Left kidney (tissue), 2 donors: ENCODE data around the gene DEFB129. TPM values are rescaled to one million over a fixed set of nuclear protein-coding genes. Genes with fewer than 3 reads are reported as not detected.
"Not testable (repeated sequence)": the region's sequence is repeated elsewhere in the genome, so short reads cannot be mapped to it uniquely, and the experiment has no call there.

Source experiments
- DNase-seq: peaks from one replicate; pipeline ENCODE4 v3.0.0-alpha.2; 2013
- polyA plus RNA-seq: library from polyadenylated mRNA; unstranded; fragments of 120-200 nt; gene quantifications from one replicate; pipeline ENCODE4 v1.2.1, GENCODE V29; 2013; ENCODE audit not compliant: insufficient read length

Gene DEFB129
- polyA plus RNA-seq, 1 donor = not detected

- not testable (repeated sequence) for DNase-seq
Measured at GRCh38 chr20:253447-253846, 26.4 kb downstream of the DEFB129 start.

GRCh38 chr20:257419-257818, 30.4 kb downstream of the DEFB129 start, which contains the start of gene DEFB132:
TSS of gene DEFB132 (plus strand) at chr20:257724. CDS start at chr20:257779, 55 bp downstream.
- no peak for DNase-seq

- no peak for DNase-seq
Measured at GRCh38 chr20:258269-258858, 31.3 kb downstream of the DEFB129 start.

- no peak for DNase-seq
Measured at GRCh38 chr20:258963-259362, 31.9 kb downstream of the DEFB129 start.

- DNase-seq = no peak
Measured at GRCh38 chr20:259981-260380, 32.9 kb downstream of the DEFB129 start.

- DNase-seq = no peak
Measured at GRCh38 chr20:263701-264100, 36.6 kb downstream of the DEFB129 start.

GRCh38 chr20:266596-267562, 39.8 kb downstream of the DEFB129 start:
- peak; percentile 83 for DNase-seq

- no peak for DNase-seq
Measured at GRCh38 chr20:270517-270916, 43.5 kb downstream of the DEFB129 start.

GRCh38 chr20:271069-271468, 44.0 kb downstream of the DEFB129 start:
- no peak for DNase-seq

- no peak for DNase-seq
Measured at GRCh38 chr20:271528-271927, 44.5 kb downstream of the DEFB129 start.

GRCh38 chr20:272718-273117, 45.7 kb downstream of the DEFB129 start:
- DNase-seq = no peak

- no peak for DNase-seq
Measured at GRCh38 chr20:273884-274283, 46.8 kb downstream of the DEFB129 start.

GRCh38 chr20:275791-276190, 48.7 kb downstream of the DEFB129 start:
- DNase-seq = no peak

GRCh38 chr20:276620-277495, 49.8 kb downstream of the DEFB129 start:
- DNase-seq = no peak

- DNase-seq = no peak
Measured at GRCh38 chr20:277496-277781, 50.4 kb downstream of the DEFB129 start.

- DNase-seq = no peak
Measured at GRCh38 chr20:278181-278580, 51.1 kb downstream of the DEFB129 start.

GRCh38 chr20:278607-279571, 51.8 kb downstream of the DEFB129 start:
- DNase-seq = no peak
